GM19099 (cell line): ENCODE results near the gene EFHC1.

Source experiments
- POLR2A ChIP-seq: IDR thresholded peaks from 3 replicates; pipeline ENCODE4 v1.6.1; 2011; ENCODE audit warnings: low read depth; ENCODE audit not compliant: insufficient read length; ENCODE audit errors: extremely low read depth

The EFHC1 gene

GRCh38 chr6:52531396-52531795 is 111.3 kb downstream of the EFHC1 start:
- TF ChIP-seq POLR2A: no peak

- TF ChIP-seq POLR2A: no peak
These were observed 111.7 kb downstream of the EFHC1 start for GRCh38 chr6:52531834-52532233.

GRCh38 chr6:52532457-52532856 is 112.3 kb downstream of the EFHC1 start:
- TF ChIP-seq POLR2A: no peak

- no peak for TF ChIP-seq POLR2A
These were observed 113.3 kb downstream of the EFHC1 start for GRCh38 chr6:52533491-52533890.

GRCh38 chr6:52534363-52534762 is 114.2 kb downstream of the EFHC1 start:
- no peak for TF ChIP-seq POLR2A

GRCh38 chr6:52534966-52535390 is 114.8 kb downstream of the EFHC1 start:
- TF ChIP-seq POLR2A: no peak

GRCh38 chr6:52535711-52536423 is 115.7 kb downstream of the EFHC1 start:
- no peak for TF ChIP-seq POLR2A

- TF ChIP-seq POLR2A: no peak
These were observed 116.3 kb downstream of the EFHC1 start for GRCh38 chr6:52536424-52536916.

- no peak for TF ChIP-seq POLR2A
These were observed 117.0 kb downstream of the EFHC1 start for GRCh38 chr6:52537001-52537753.

- no peak for TF ChIP-seq POLR2A
These were observed 118.2 kb downstream of the EFHC1 start for GRCh38 chr6:52538252-52538900.

GRCh38 chr6:52538901-52539354 is 118.8 kb downstream of the EFHC1 start:
- TF ChIP-seq POLR2A: no peak

GRCh38 chr6:52539607-52540006 is 119.5 kb downstream of the EFHC1 start:
- no peak for TF ChIP-seq POLR2A

GRCh38 chr6:52540286-52540902 is 120.3 kb downstream of the EFHC1 start:
- TF ChIP-seq POLR2A: no peak

- no peak for TF ChIP-seq POLR2A
These were observed 121.0 kb downstream of the EFHC1 start for GRCh38 chr6:52541135-52541534.

- no peak for TF ChIP-seq POLR2A
These were observed 123.1 kb downstream of the EFHC1 start for GRCh38 chr6:52543262-52543661.
